Aorta (tissue), 5 donors: ENCODE measurements around the gene IPP. TPM values are rescaled to one million over a fixed set of nuclear protein-coding genes. Genes with fewer than 3 reads are reported as not detected.
"Not testable (repeated sequence)": the region's sequence is repeated elsewhere in the genome, so short reads cannot be mapped to it uniquely, and the experiment has no call there.

Experiments
- ATAC-seq: fragments of 200-7000 bp; cut with Tn5 transposase; one replicate; pipeline ENCODE4 v1.9.1; 2022; ENCODE audit warnings: moderate library complexity; ENCODE audit not compliant: low FRiP score
- DNase-seq, 2 donors: peaks; one replicate each; pipeline ENCODE4 v3.0.0-alpha.2; 2020
- H3K27ac ChIP-seq, 2 donors: one replicate each; pipeline ENCODE4 v1.5.1; 2013; ENCODE audit warnings: low read length in 2 of 2, mild to moderate bottlenecking in 2 of 2, moderate library complexity in 2 of 2, control low read depth in 1 of 2, inconsistent platforms in 1 of 2, low read depth in 1 of 2
- H3K27me3 ChIP-seq, 2 donors: one replicate each; pipeline ENCODE4 v1.6.1; 2013; ENCODE audit warnings: control low read depth in 1 of 2, low read length in 1 of 2, mild to moderate bottlenecking in 1 of 2, moderate library complexity in 1 of 2; ENCODE audit not compliant: insufficient read depth in 2 of 2, control insufficient read depth in 1 of 2
- H3K36me3 ChIP-seq, 2 donors: one replicate each; pipeline ENCODE4 v1.6.1; 2013; ENCODE audit warnings: control low read depth in 1 of 2, low read length in 1 of 2, mild to moderate bottlenecking in 1 of 2; ENCODE audit not compliant: insufficient read depth in 2 of 2, control insufficient read depth in 1 of 2
- H3K4me1 ChIP-seq, 2 donors: one replicate each; pipeline ENCODE4 v1.6.1; 2013; ENCODE audit warnings: low read length in 2 of 2, control low read depth in 1 of 2, mild to moderate bottlenecking in 1 of 2, moderate library complexity in 1 of 2; ENCODE audit not compliant: insufficient read depth in 2 of 2, control insufficient read depth in 1 of 2
- H3K4me3 ChIP-seq, 2 donors: one replicate each; pipeline ENCODE4 v1.5.1; 2013; ENCODE audit warnings: low read length in 2 of 2, control low read depth in 1 of 2, mild to moderate bottlenecking in 1 of 2
- H3K9me3 ChIP-seq: one replicate; pipeline ENCODE4 v1.6.1; 2013; ENCODE audit warnings: mild to moderate bottlenecking, low read length; ENCODE audit not compliant: control insufficient read depth
- WGBS, 2 donors: extraction: QIAGEN DNeasy Blood & Tissue Kit; methylation state at CpG; one replicate each; pipeline ENCODE4 v1.1.7; 2013; 5-methylcytosine and 5-hydroxymethylcytosine counted together
- intact Hi-C, 2 donors: fragments of 100-400 bp; cut with DNase I; formaldehyde crosslinking; loops; one replicate each; pipeline versions ENCODE4 v1.14.2 to v1.15.0; 2022
- polyA plus RNA-seq, 2 donors: library from polyadenylated mRNA; stranded (reverse); fragments of 200-250 nt; gene quantifications; one replicate each; pipeline ENCODE4 v1.2.3, GENCODE V29; 2013
- total RNA-seq, 2 donors: library from RNA; stranded (reverse); fragmentation: NEBNext Ultra II Directional; extraction: Animal tissue kit (Norgen Biotek cat#: 25700); gene quantifications; one replicate each; pipeline ENCODE4 v1.2.1, GENCODE V29; 2021
- donor health status: healthy with polysubstance abuse.
- donor health status: Bipolar disorder and iron deficiency.
- donor health status: DM: no; HTN: no; CAD: no.
- donor health status: DM: no; HTN: no; CAD: no.
- donor health status: DM: yes; HTN: yes; CAD: no.

Gene IPP
- total and polyA plus RNA-seq, 4 donors: 3.9 to 14.2 (median 6.9) TPM

GRCh38 chr1:45726007-45726406 lies 24.4 kb downstream of the IPP start:
- H3K4me1 ChIP-seq, DNase-seq, H3K4me3 ChIP-seq, H3K27me3 ChIP-seq, H3K27ac ChIP-seq, ATAC-seq, H3K9me3 ChIP-seq, intact Hi-C loops, H3K36me3 ChIP-seq: not testable (repeated sequence)
- WGBS, 2 donors: 98 to 99% methylated on average over 9 of the region's 9 CpGs

DNA sequence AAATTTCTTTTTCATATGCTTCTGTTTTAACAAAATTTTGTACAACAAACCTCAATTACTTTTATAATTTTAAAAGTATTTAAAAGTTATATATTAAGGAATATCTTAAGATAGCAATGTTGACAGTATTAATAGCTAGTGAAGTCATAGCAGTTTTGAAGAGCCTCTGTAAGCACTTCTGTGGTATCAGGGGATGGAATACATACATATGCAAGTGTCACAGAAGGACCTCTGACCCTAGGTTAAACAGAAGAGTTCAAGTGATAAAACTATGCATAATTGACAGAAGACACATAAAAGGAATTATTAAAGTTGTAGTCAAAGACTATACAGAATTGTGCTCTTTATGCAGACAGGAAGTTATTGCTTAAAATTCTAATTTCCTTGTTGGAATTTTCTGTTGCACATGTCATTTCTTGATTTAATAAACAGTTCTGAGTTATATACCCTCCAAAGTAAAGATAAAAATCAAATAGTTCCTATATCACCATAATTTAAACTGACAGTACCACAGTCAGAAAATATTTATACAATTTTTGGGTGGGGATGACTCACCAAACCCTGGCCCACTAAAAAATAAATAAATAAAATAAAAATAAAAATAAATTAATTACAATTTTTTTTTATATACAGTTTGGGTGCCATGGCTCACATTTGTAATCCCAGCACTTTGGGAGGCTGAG lies 27.1 kb downstream of the IPP start:
- Histone ChIP-seq H3K27ac (no peak overlapping the region), H3K9me3 (no peaks in the 10 kb centered on the region), H3K27me3 (no peaks in the 10 kb centered on the region), H3K4me3 (no peak overlapping the region), H3K4me1 (no peaks in the 10 kb centered on the region), H3K36me3 (no peaks in the 10 kb centered on the region)
- DNase-seq (no peak), ATAC-seq (no peak)
- intact Hi-C loops: no loop called here

DNA sequence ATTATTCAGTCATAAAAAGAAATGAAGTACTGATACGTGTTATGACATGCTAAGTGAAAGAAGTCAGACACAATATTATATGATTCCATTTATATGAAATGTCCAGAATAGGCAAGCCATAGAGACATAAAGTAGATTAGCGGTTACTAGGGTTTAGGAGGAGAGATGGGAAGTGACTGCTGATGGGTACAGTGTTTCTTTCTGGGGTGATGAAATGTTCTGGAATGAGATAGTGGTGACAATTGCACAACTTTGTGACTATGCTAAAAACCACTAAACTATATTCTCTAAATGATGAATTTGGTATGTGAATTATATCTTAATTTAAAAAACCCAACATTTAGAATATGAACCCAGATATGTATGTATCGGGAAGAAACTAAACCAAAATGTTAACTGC lies 27.6 kb downstream of the IPP start:
- intact Hi-C loops: no loop called here
- H3K4me1 ChIP-seq: no peaks in the 10 kb centered on the region
- ATAC-seq (no peak), DNase-seq (no peak)
- no peaks in the 10 kb centered on the region for H3K9me3 ChIP-seq
- 97 to 99% methylated on average over 3 of the region's 3 CpGs for WGBS, 2 donors
- H3K27ac ChIP-seq: no peak overlapping the region
- H3K27me3 ChIP-seq: no peaks in the 10 kb centered on the region
- no peak overlapping the region for H3K4me3 ChIP-seq
- H3K36me3 ChIP-seq: no peaks in the 10 kb centered on the region

DNA sequence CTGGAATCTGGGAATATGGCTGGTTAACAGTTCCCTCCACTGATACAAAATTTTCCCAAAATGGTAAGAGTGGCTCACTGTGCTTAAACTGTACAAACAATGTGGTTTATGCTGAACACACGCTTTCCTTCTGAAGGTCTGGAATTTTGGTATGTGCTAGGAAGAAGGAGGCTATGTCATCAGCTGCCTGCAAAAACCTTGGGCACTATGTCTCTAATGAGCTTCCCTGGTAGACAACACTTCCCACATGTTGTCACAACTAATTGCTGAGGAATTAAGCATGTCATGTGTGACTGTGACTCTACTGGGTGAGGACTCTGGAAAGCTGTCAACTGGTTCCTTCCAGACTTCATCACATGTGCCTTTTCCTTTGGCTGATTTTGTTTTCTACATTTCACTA lies 29.2 kb downstream of the IPP start:
- DNase-seq (no peak), ATAC-seq (no peak)
- Histone ChIP-seq H3K4me3 (no peak overlapping the region), H3K4me1 (no peaks in the 10 kb centered on the region), H3K36me3 (no peaks in the 10 kb centered on the region), H3K27me3 (no peaks in the 10 kb centered on the region), H3K9me3 (no peaks in the 10 kb centered on the region), H3K27ac (no peak overlapping the region)
- intact Hi-C loops: no loop called here
- 52 to 85% methylated on average over 1 of the region's 1 CpG for WGBS, 2 donors

DNA sequence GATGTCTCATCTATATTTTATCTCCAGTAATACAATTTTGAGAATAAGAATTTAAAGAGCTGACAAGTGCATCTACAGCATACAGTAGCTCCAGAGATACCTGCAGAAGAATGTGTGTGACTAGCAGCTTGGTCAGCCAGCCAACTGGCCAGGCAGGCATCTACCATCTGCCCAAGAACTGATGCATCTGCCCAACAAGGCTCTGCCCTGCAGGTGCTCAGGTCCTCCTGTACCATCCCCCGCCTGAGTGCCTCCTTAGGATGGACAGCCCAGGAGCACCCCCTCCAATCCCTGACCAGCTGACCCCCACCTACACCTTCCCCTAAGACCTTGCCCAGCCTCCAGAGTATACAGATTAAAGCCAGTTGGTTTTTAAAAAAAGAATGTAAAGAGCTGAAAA lies 32.2 kb downstream of the IPP start:
- DNase-seq (no peak), ATAC-seq (no peak)
- Histone ChIP-seq H3K36me3 (no peaks in the 10 kb centered on the region), H3K27ac (no peak overlapping the region), H3K4me3 (no peak overlapping the region), H3K9me3 (no peaks in the 10 kb centered on the region), H3K4me1 (no peaks in the 10 kb centered on the region), H3K27me3 (no peaks in the 10 kb centered on the region)
- 93 to 100% methylated on average over 1 of the region's 1 CpG for WGBS, 2 donors
- intact Hi-C loops: no loop called here

GRCh38 chr1:45717386-45717785 lies 33.1 kb downstream of the IPP start:
- ATAC-seq, H3K4me3 ChIP-seq, DNase-seq, H3K9me3 ChIP-seq, intact Hi-C loops, H3K27me3 ChIP-seq, H3K4me1 ChIP-seq, H3K36me3 ChIP-seq, H3K27ac ChIP-seq: not testable (repeated sequence)
- 66 to 67% methylated on average over 8 of the region's 8 CpGs for WGBS, 2 donors

- intact Hi-C loops: no loop called here
- ATAC-seq (no peak), DNase-seq (no peak)
- no peaks in the 10 kb centered on the region for H3K9me3 ChIP-seq
- H3K36me3 ChIP-seq: no peaks in the 10 kb centered on the region
- no peaks in the 10 kb centered on the region for H3K4me1 ChIP-seq
- H3K4me3 ChIP-seq: no peak overlapping the region
- H3K27ac ChIP-seq: no peak overlapping the region
- 90 to 93% methylated on average over 3 of the region's 3 CpGs for WGBS, 2 donors
- H3K27me3 ChIP-seq: no peaks in the 10 kb centered on the region
These were observed 33.8 kb downstream of the IPP start for GRCh38 chr1:45716700-45717099.

DNA sequence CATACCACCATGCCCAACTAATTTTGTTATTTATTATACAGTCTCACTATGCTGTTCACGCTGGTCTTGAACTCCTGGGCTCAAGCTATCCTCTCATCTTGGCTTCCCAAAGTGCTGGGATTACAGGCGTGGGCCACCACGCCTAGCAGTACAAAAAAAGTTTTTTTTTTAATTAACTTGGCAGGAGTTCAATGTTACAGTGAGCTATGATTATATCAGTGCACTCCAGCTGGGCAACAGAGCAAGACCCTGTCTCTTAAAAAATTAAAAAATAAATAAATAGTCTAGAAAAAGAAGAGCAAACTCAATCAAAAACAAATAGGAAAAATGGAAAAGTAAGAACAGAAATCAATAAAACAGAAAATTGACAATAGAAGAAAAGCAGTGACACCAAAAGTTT lies 36.7 kb downstream of the IPP start:
- WGBS, 2 donors: 93 to 95% methylated on average over 3 of the region's 3 CpGs
- intact Hi-C loops: no loop called here
- no peaks in the 10 kb centered on the region for H3K9me3 ChIP-seq
- H3K27me3 ChIP-seq: no peaks in the 10 kb centered on the region
- no peaks in the 10 kb centered on the region for H3K4me1 ChIP-seq
- H3K27ac ChIP-seq: no peak overlapping the region
- H3K36me3 ChIP-seq: no peaks in the 10 kb centered on the region
- ATAC-seq (no peak), DNase-seq (no peak)
- H3K4me3 ChIP-seq: no peak overlapping the region

DNA sequence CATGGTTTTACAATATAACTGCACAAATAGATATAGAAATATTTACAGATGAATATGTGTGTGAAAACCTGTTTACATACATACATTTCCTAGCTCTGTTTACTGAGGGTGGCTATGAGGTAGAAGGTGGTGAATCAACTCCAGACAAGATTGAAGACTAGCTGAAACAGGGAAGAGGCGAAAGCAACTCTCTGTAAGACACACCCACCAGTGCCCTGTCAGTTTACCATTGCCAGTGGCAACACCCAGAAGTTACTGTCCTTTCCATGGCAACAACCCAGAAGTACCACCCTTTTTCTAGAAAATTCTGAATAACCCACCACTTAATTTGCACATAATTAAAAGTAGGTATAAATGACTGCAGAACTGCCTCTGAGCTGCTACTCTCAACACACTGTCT lies 45.8 kb downstream of the IPP start:
- DNase-seq (no peak), ATAC-seq (no peak)
- Histone ChIP-seq H3K4me1 (no peaks in the 10 kb centered on the region), H3K27me3 (no peaks in the 10 kb centered on the region), H3K27ac (no peak overlapping the region), H3K36me3 (no peaks in the 10 kb centered on the region), H3K4me3 (no peak overlapping the region), H3K9me3 (no peaks in the 10 kb centered on the region)
- intact Hi-C loops: no loop called here
- WGBS, 2 donors: 96 to 100% methylated on average over 1 of the region's 1 CpG
